Activated naive CD4-positive, alpha-beta T cell (primary cell): ENCODE measurements around the gene IFT122.
A peak's percentile ranks its signal among the peaks of the same experiment; 100 is the strongest.
"Not testable (repeated sequence)": the region's sequence is repeated elsewhere in the genome, so short reads cannot be mapped to it uniquely, and the experiment has no call there.

Experiments used
- DNase-seq, 4 experiments: peaks; one replicate each; lab custom pipeline; 2025; lab: John Stamatoyannopoulos, UW

Gene IFT122

GRCh38 chr3:129474984-129475804, 35.2 kb downstream of the IFT122 start:
- DNase-seq = no peak

- DNase-seq = no peak
These were observed 35.8 kb downstream of the IFT122 start for GRCh38 chr3:129475863-129476262.

GRCh38 chr3:129476586-129476985, 36.6 kb downstream of the IFT122 start:
- DNase-seq = no peak

GRCh38 chr3:129481225-129481765, 41.3 kb downstream of the IFT122 start:
- DNase-seq = not testable (repeated sequence)

- DNase-seq = peak in 2 of 4 experiments; percentile 47 to 48
These were observed 41.8 kb downstream of the IFT122 start for GRCh38 chr3:129481766-129482332.

- no peak for DNase-seq
These were observed 42.7 kb downstream of the IFT122 start for GRCh38 chr3:129482721-129483120.

GRCh38 chr3:129483870-129484269, 43.8 kb downstream of the IFT122 start:
- no peak for DNase-seq

- DNase-seq = not testable (repeated sequence)
These were observed 45.1 kb downstream of the IFT122 start for GRCh38 chr3:129485146-129485545.

- no peak for DNase-seq
These were observed 46.0 kb downstream of the IFT122 start for GRCh38 chr3:129485721-129486663.

GRCh38 chr3:129486664-129487035, 46.6 kb downstream of the IFT122 start:
- no peak for DNase-seq

GRCh38 chr3:129487183-129487867, 47.3 kb downstream of the IFT122 start:
- DNase-seq = no peak

GRCh38 chr3:129487868-129488335, 47.9 kb downstream of the IFT122 start:
- not testable (repeated sequence) for DNase-seq

- DNase-seq = not testable (repeated sequence)
These were observed 49.2 kb downstream of the IFT122 start for GRCh38 chr3:129489258-129489657.

GRCh38 chr3:129490273-129490675, 50.2 kb downstream of the IFT122 start:
- peak in 1 of 4 experiments; percentile 26 for DNase-seq

- not testable (repeated sequence) for DNase-seq
These were observed 51.1 kb downstream of the IFT122 start for GRCh38 chr3:129491077-129491476.

- no peak for DNase-seq
These were observed 51.8 kb downstream of the IFT122 start for GRCh38 chr3:129491794-129492193.

- DNase-seq = no peak
These were observed 52.7 kb downstream of the IFT122 start for GRCh38 chr3:129492691-129493090.

- DNase-seq = no peak
These were observed 53.2 kb downstream of the IFT122 start for GRCh38 chr3:129493206-129493605.

GRCh38 chr3:129494499-129494898, 54.5 kb downstream of the IFT122 start:
- DNase-seq = not testable (repeated sequence)

- not testable (repeated sequence) for DNase-seq
These were observed 55.1 kb downstream of the IFT122 start for GRCh38 chr3:129495006-129495639.

- DNase-seq = not testable (repeated sequence)
These were observed 57.9 kb downstream of the IFT122 start for GRCh38 chr3:129497876-129498275.
